A673 (cell line): Measurements from ENCODE around the gene NFKBIL1. TPM values are rescaled to one million over a fixed set of nuclear protein-coding genes. Genes with fewer than 3 reads are reported as not detected.

ENCODE experiments used
- BruUV-seq: library from RNA; stranded (reverse); fragments of 400-500 nt; replicated peaks from 2 replicates; lab custom pipeline; 2021; lab: Mats Ljungman, UMichigan
- CTCF ChIA-PET: fragments of 300-600 bp; sonication (Branson Sonifier 250); formaldehyde crosslinking; loops from one replicate; lab custom pipeline; 2022; ENCODE audit warnings: antibody characterized with exemption; lab: Charles Lee
- POLR2A ChIA-PET: fragments of 300-600 bp; sonication (Branson Sonifier 250); formaldehyde crosslinking; loops from one replicate; lab custom pipeline; 2022; ENCODE audit warnings: antibody characterized with exemption; ENCODE audit not compliant: low non-redundant PET; lab: Charles Lee
- DNase-seq: peaks from one replicate; pipeline ENCODE4 v3.0.0-alpha.2; 2015; ENCODE audit warnings: low spot score
- H3K27ac ChIP-seq: fragments of 200-600 bp; sonication (generic); 2 replicates; pipeline ENCODE4 v1.5.1; 2016; ENCODE audit warnings: mixed run types, low read depth, mild to moderate bottlenecking, mixed read lengths, antibody characterized with exemption, low read length; ENCODE audit not compliant: poor library complexity, severe bottlenecking
- H3K27me3 ChIP-seq: fragments of 200-600 bp; sonication (generic); replicated peaks from 2 replicates; pipeline ENCODE4 v1.6.1; 2017; ENCODE audit warnings: mixed run types, low read depth, mild to moderate bottlenecking, mixed read lengths, antibody characterized with exemption, low read length; ENCODE audit not compliant: insufficient read depth, poor library complexity
- H3K36me3 ChIP-seq: fragments of 200-600 bp; sonication (generic); 2 replicates; pipeline ENCODE4 v1.6.1; 2016; ENCODE audit warnings: mixed run types, mild to moderate bottlenecking, mixed read lengths, antibody characterized with exemption, low read length; ENCODE audit not compliant: insufficient read depth, poor library complexity, severe bottlenecking
- H3K4me1 ChIP-seq: fragments of 200-600 bp; sonication (generic); 2 replicates; pipeline ENCODE4 v1.6.1; 2017; ENCODE audit warnings: mixed run types, mild to moderate bottlenecking, mixed read lengths, antibody characterized with exemption, low read length; ENCODE audit not compliant: insufficient read depth, poor library complexity, severe bottlenecking
- H3K4me3 ChIP-seq: fragments of 200-600 bp; sonication (generic); 2 replicates; pipeline ENCODE4 v1.5.1; 2016; ENCODE audit warnings: low read depth, mixed run types, mild to moderate bottlenecking, mixed read lengths, low read length; ENCODE audit not compliant: poor library complexity, severe bottlenecking
- H3K9me3 ChIP-seq: fragments of 200-600 bp; sonication (generic); 2 replicates; pipeline ENCODE4 v1.6.1; 2016; ENCODE audit warnings: mixed run types, low read depth, mild to moderate bottlenecking, mixed read lengths, antibody characterized with exemption, low read length; ENCODE audit not compliant: poor library complexity, severe bottlenecking
- CTCF ChIP-seq: fragments of 300-800, 200-600 bp; sonication (generic); conservative IDR thresholded peaks from 2 replicates; pipeline ENCODE4 v1.5.1; 2017; ENCODE audit warnings: low read depth, mild to moderate bottlenecking, antibody characterized with exemption, low read length, moderate library complexity, mixed read lengths
- EZH2 ChIP-seq: fragments of 200-600 bp; sonication (generic); IDR thresholded peaks from 2 replicates; pipeline ENCODE4 v1.6.1; 2017; ENCODE audit warnings: borderline replicate concordance, low read depth, mild to moderate bottlenecking, mixed read lengths, antibody characterized with exemption, low read length; ENCODE audit not compliant: poor library complexity, severe bottlenecking
- intact Hi-C: fragments of 100-400 bp; cut with micrococcal nuclease; formaldehyde crosslinking; loops from one replicate; pipeline ENCODE4 v1.10.0; 2022; ENCODE audit not compliant: unreplicated experiment
- total RNA-seq: library from RNA; stranded (reverse); gene quantifications from 2 replicates; pipeline ENCODE4 v1.2.3, GENCODE V29; 2021

NFKBIL1 gene
- total RNA-seq, 1 experiment from 2014 or later: 15.7 TPM

GRCh38 chr6:31580438-31580740 lies 33.0 kb downstream of the NFKBIL1 start:
- Histone ChIP-seq H3K9me3 (no peaks in the 10 kb centered on the region), H3K4me3 (peak overlapping the region; percentile 78), H3K27ac (no peak overlapping the region), H3K4me1 (no peaks in the 10 kb centered on the region), H3K27me3 (no peaks in the 10 kb centered on the region), H3K36me3 (no peaks in the 10 kb centered on the region)
- no peak for DNase-seq
- POLR2A ChIA-PET: no interaction called here
- TF ChIP-seq CTCF (no peak), EZH2 (no peak)
- intact Hi-C loops: no loop called here
- no TSS peak for BruUV-seq
- CTCF ChIA-PET: interaction anchor here (1.0 to 2.6 kb wide), 4 partner anchors 13 to 84 kb away, joined by 3 to 23 read pairs (median 6); partner anchors contain the start of gene NCR3

GRCh38 chr6:31580807-31581433 lies 33.5 kb downstream of the NFKBIL1 start:
- H3K36me3 ChIP-seq: no peaks in the 10 kb centered on the region
- peak; percentile 86 for DNase-seq
- TF ChIP-seq CTCF: peak; percentile 95
- TF ChIP-seq EZH2: no peak
- no peaks in the 10 kb centered on the region for H3K4me1 ChIP-seq
- ChIA-PET CTCF (interaction anchor here (1.0 to 2.6 kb wide), 3 partner anchors 12 to 18 kb away, joined by 3 to 23 read pairs (median 9); partner anchors contain the start of gene NCR3), POLR2A (no interaction called here)
- peak overlapping the region; percentile 78 for H3K4me3 ChIP-seq
- H3K27me3 ChIP-seq: no peaks in the 10 kb centered on the region
- intact Hi-C loops: no loop called here
- BruUV-seq: no TSS peak
- H3K9me3 ChIP-seq: no peaks in the 10 kb centered on the region
- H3K27ac ChIP-seq: peak overlapping the region; percentile 56

GRCh38 chr6:31581434-31582229 lies 34.2 kb downstream of the NFKBIL1 start:
- ChIA-PET CTCF (interaction anchor here (1.0 to 2.6 kb wide), 3 partner anchors 12 to 17 kb away, joined by 3 to 23 read pairs (median 9); partner anchors contain the start of gene NCR3), POLR2A (no interaction called here)
- peak overlapping the region; percentile 78 for H3K4me3 ChIP-seq
- intact Hi-C loops: loop anchor here (2.0 kb wide), 1 partner anchor 15 kb away; no protein-coding TSS in a partner anchor
- no peaks in the 10 kb centered on the region for H3K9me3 ChIP-seq
- peak overlapping the region; percentile 56 for H3K27ac ChIP-seq
- BruUV-seq: no TSS peak
- H3K4me1 ChIP-seq: peaks cover 4% of the 10 kb centered on the region
- DNase-seq: no peak
- TF ChIP-seq EZH2 (no peak), CTCF (no peak)
- H3K27me3 ChIP-seq: no peaks in the 10 kb centered on the region
- no peaks in the 10 kb centered on the region for H3K36me3 ChIP-seq
